ENCODE measurements around the gene FRMD1.

Gene FRMD1

DNA sequence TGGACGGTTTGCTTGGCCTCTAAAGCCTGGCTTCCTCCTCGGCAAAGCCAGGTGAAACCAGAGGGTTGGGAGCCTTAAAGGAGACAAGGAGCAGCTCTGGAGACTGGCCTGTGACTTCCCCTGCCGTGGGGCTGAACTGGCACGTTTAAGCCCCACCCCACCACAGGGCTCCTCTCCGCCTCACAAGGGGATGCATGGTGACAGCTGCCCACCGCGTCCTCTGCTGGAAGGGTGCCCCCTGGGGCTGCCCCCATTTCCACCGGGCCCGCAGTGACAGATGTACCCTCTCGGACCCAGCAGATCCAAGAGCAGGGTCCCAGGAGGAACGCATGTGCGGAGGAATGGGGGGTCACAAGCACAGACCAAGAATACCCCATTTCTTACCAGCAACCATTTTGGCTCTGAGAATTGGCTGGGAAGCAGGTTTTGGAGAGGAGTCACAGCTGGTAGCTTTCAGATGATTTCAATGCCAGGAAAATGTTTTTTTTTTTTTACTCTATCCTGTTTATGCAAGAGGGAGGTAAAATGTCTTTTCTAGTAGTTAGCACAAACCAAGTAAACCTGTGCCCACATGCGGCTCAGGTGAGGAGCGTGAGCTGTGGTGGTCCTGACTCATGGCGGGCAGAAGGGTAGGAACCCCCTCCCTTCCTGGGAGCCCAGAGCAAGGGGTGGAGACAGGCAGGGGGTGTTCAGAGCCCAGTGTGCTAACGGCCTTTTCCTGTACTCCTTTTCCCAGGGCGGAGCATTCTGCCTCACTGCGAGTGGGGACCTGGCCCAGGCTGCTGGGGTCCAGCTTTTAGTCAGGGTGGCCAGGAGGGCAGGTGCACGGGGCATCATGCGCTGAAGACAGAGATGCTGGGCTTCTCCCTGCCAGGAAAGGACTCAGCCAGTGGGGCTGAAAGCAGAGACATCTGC, 33.0 kb downstream of the FRMD1 start:
- ATAC-seq (ENCODE audit: low read depth) (no peak), DNase-seq (ENCODE audit: low spot score in 2 of 2) (no peak)
- Mint-ChIP-seq H3K27me3 (no peaks in the 10 kb centered on the region), H3K4me1 (no peaks in the 10 kb centered on the region), H3K36me3 (no peaks in the 10 kb centered on the region), H3K9me3 (no peaks in the 10 kb centered on the region), H3K4me3 (no peak overlapping the region), H3K27ac (no peak overlapping the region)

- H3K4me1 Mint-ChIP-seq = no peaks in the 10 kb centered on the region
- no peaks in the 10 kb centered on the region for H3K27me3 Mint-ChIP-seq
These were observed 33.8 kb downstream of the FRMD1 start for GRCh38 chr6:168045141-168045691.

DNA sequence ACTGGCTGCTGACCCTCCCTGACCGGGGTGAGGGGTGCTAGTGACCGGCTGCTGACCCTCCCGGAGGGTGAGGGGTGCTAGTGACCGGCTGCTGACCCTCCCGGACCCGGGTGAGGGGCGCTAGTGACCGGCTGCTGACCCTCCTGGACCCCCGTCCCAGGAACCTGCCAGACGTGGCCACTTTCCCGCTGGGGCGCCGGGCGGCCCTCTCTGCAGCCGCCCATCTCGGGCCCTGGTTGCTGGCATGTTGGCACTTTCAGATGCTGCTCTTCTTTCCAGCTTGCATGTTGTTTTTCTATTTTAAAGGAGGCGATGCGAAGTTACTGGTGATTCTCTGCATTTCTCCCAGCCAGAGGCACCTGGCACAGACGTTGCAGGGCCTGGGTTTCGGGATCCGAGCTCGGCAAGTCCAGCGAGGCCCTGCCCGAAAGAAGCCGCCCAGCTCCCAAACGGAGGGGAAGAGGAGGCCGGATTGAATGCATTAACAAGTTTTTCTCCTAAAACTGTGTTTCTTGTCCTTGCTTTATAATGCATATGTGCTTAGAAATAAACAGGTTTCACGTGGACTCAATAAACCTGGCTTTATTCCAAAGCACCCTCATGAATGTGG, 34.4 kb downstream of the FRMD1 start:
- Mint-ChIP-seq H3K27ac (no peak overlapping the region), H3K4me1 (no peaks in the 10 kb centered on the region), H3K4me3 (no peak overlapping the region), H3K27me3 (no peaks in the 10 kb centered on the region), H3K9me3 (peaks cover 3% of the 10 kb centered on the region), H3K36me3 (no peaks in the 10 kb centered on the region)
- DNase-seq (ENCODE audit: low spot score in 2 of 2) = no peak
- no peak for ATAC-seq (ENCODE audit: low read depth)

More at GRCh38 chr6:168045141-168045691, 33.8 kb downstream of the FRMD1 start:
- ATAC-seq (ENCODE audit: low read depth) (no peak), DNase-seq (ENCODE audit: low spot score in 2 of 2) (no peak)
- no peak overlapping the region for H3K4me3 Mint-ChIP-seq
- no peaks in the 10 kb centered on the region for H3K36me3 Mint-ChIP-seq
- no peak overlapping the region for H3K27ac Mint-ChIP-seq
- H3K9me3 Mint-ChIP-seq = peaks cover 3% of the 10 kb centered on the region

- DNase-seq (ENCODE audit: low spot score in 2 of 2) (no peak), ATAC-seq (ENCODE audit: low read depth) (no peak)
- Mint-ChIP-seq H3K4me3 (no peak overlapping the region), H3K36me3 (no peaks in the 10 kb centered on the region), H3K27ac (no peak overlapping the region), H3K27me3 (no peaks in the 10 kb centered on the region), H3K9me3 (peaks cover 3% of the 10 kb centered on the region), H3K4me1 (no peaks in the 10 kb centered on the region)
These were observed 35.1 kb downstream of the FRMD1 start for GRCh38 chr6:168043848-168044415.

- H3K4me1 Mint-ChIP-seq = no peaks in the 10 kb centered on the region
- DNase-seq (ENCODE audit: low spot score in 2 of 2) = no peak
- H3K27me3 Mint-ChIP-seq = no peaks in the 10 kb centered on the region
- no peak overlapping the region for H3K4me3 Mint-ChIP-seq
- H3K36me3 Mint-ChIP-seq = no peaks in the 10 kb centered on the region
- no peak for ATAC-seq (ENCODE audit: low read depth)
- no peak overlapping the region for H3K27ac Mint-ChIP-seq
- peaks cover 3% of the 10 kb centered on the region for H3K9me3 Mint-ChIP-seq
These were observed 35.7 kb downstream of the FRMD1 start for GRCh38 chr6:168043193-168043847.

- no peaks in the 10 kb centered on the region for H3K36me3 Mint-ChIP-seq
- peaks cover 3% of the 10 kb centered on the region for H3K9me3 Mint-ChIP-seq
- H3K4me1 Mint-ChIP-seq = no peaks in the 10 kb centered on the region
- ATAC-seq (ENCODE audit: low read depth) (no peak), DNase-seq (ENCODE audit: low spot score in 2 of 2) (no peak)
- no peak overlapping the region for H3K27ac Mint-ChIP-seq
- no peak overlapping the region for H3K4me3 Mint-ChIP-seq
- H3K27me3 Mint-ChIP-seq = no peaks in the 10 kb centered on the region
These were observed 36.4 kb downstream of the FRMD1 start for GRCh38 chr6:168042426-168043192.

DNA sequence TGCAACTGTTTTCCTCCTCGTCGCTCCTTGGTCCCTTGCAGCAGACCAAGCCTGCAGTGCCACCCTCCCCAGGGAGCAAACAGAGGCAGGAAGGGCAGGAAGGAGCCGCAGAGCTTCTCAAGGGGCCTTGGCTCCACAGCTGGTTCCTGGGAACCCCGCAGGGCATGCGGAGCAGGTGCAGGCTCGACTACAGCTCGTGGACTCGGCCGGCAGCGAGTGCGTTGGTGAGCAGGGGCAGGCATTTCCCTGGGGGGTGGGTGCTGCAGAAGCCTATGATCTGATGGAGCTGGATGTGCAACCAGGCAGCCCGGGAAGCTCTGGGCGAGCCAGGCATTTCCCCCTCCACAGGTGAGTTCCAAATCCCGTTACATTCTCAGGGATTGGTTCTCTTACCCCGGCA, 37.1 kb downstream of the FRMD1 start:
- H3K9me3 Mint-ChIP-seq = peaks cover 3% of the 10 kb centered on the region
- H3K27me3 Mint-ChIP-seq = no peaks in the 10 kb centered on the region
- ATAC-seq (ENCODE audit: low read depth) (no peak), DNase-seq (ENCODE audit: low spot score in 2 of 2) (no peak)
- no peak overlapping the region for H3K4me3 Mint-ChIP-seq
- H3K27ac Mint-ChIP-seq = no peak overlapping the region
- no peaks in the 10 kb centered on the region for H3K4me1 Mint-ChIP-seq
- no peaks in the 10 kb centered on the region for H3K36me3 Mint-ChIP-seq

- DNase-seq (ENCODE audit: low spot score in 2 of 2) = no peak
These were observed 38.0 kb downstream of the FRMD1 start for GRCh38 chr6:168040856-168041496.

DNA sequence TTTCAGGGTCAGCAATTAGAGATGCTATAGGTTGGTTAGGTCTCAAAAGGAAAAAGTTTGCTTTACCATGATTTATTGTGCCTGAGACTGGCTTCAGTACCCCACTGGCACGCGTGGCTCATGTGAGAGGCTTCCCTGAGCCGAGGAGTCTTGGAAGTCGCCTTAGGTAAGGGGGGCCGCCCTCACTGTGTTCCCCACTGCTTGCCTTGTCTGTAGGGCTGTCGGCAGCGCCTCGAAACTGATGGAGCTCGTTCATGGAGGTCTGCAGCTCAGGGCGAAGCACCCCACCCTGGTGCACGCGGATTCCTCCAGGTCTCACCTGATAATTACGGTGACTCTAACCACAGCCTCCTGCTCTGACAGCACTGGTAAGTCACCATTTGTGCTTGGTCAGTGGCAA, 39.2 kb downstream of the FRMD1 start:
- no peak overlapping the region for H3K4me3 Mint-ChIP-seq
- H3K36me3 Mint-ChIP-seq = no peaks in the 10 kb centered on the region
- H3K27ac Mint-ChIP-seq = no peak overlapping the region
- peaks cover 4% of the 10 kb centered on the region for H3K27me3 Mint-ChIP-seq
- no peak for ATAC-seq (ENCODE audit: low read depth)
- no peaks in the 10 kb centered on the region for H3K4me1 Mint-ChIP-seq
- peaks cover 4% of the 10 kb centered on the region for H3K9me3 Mint-ChIP-seq
- no peak for DNase-seq (ENCODE audit: low spot score in 2 of 2)

More at GRCh38 chr6:168040856-168041496, 38.0 kb downstream of the FRMD1 start:
- H3K4me3 Mint-ChIP-seq = no peak overlapping the region
- no peaks in the 10 kb centered on the region for H3K36me3 Mint-ChIP-seq
- ATAC-seq (ENCODE audit: low read depth) = no peak
- H3K27me3 Mint-ChIP-seq = peaks cover 4% of the 10 kb centered on the region
- peaks cover 4% of the 10 kb centered on the region for H3K9me3 Mint-ChIP-seq
- H3K4me1 Mint-ChIP-seq = no peaks in the 10 kb centered on the region
- H3K27ac Mint-ChIP-seq = no peak overlapping the region

DNA sequence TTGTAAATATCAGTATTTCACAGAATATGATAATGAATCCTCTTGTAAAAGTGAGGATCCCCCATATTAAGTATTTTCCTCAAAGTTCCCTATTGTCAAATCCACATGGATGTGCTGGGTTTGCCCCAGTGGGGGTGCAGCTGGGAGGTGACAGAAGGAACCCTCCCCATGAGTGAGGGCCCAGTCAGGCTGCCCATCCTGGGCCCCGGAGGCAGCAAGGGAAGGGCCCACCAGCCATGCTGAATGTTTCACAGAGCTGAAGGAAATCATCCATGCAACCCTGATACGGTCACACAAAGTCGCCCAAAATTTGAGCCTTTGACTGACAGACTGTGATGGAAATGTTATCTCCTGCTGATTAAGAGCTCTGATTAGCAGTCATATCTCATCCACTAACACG, 39.7 kb downstream of the FRMD1 start:
- Mint-ChIP-seq H3K4me3 (no peak overlapping the region), H3K27ac (no peak overlapping the region), H3K9me3 (peaks cover 4% of the 10 kb centered on the region), H3K4me1 (no peaks in the 10 kb centered on the region), H3K36me3 (no peaks in the 10 kb centered on the region), H3K27me3 (peaks cover 4% of the 10 kb centered on the region)
- ATAC-seq (ENCODE audit: low read depth) = no peak
- DNase-seq (ENCODE audit: low spot score in 2 of 2) = no peak

GRCh38 chr6:168038576-168039140, 40.4 kb downstream of the FRMD1 start:
- H3K4me3 Mint-ChIP-seq = no peak overlapping the region
- H3K36me3 Mint-ChIP-seq = no peaks in the 10 kb centered on the region
- H3K27me3 Mint-ChIP-seq = peaks cover 4% of the 10 kb centered on the region
- DNase-seq (ENCODE audit: low spot score in 2 of 2) (no peak), ATAC-seq (ENCODE audit: low read depth) (no peak)
- H3K27ac Mint-ChIP-seq = no peak overlapping the region
- H3K4me1 Mint-ChIP-seq = no peaks in the 10 kb centered on the region
- peaks cover 4% of the 10 kb centered on the region for H3K9me3 Mint-ChIP-seq

DNA sequence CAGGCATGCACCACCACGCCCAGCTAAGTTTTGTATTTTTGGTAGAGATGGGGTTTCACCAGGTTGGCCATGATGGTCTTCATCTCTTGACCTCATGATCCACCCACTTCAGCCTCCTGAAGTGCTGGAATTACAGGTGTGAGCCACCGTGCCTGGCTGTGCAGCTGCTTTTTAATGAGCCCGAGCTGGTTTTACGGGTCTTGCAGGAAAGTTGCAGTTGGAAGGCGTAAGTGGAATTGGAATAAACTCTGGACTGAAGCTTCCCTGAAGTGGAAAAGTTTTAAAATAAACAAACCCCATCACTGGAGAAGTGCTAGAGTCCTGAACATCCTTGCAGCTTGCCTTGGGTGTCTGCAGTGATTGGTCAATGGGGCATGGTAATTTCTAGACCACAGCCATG, 41.2 kb downstream of the FRMD1 start:
- Mint-ChIP-seq H3K27ac (no peak overlapping the region), H3K4me1 (no peaks in the 10 kb centered on the region), H3K27me3 (peaks cover 4% of the 10 kb centered on the region), H3K4me3 (no peak overlapping the region), H3K36me3 (no peaks in the 10 kb centered on the region), H3K9me3 (peaks cover 4% of the 10 kb centered on the region)
- ATAC-seq (ENCODE audit: low read depth) (no peak), DNase-seq (ENCODE audit: low spot score in 2 of 2) (no peak)

- Mint-ChIP-seq H3K4me3 (no peak overlapping the region), H3K9me3 (peaks cover 4% of the 10 kb centered on the region), H3K27ac (no peak overlapping the region), H3K27me3 (peaks cover 4% of the 10 kb centered on the region), H3K36me3 (no peaks in the 10 kb centered on the region), H3K4me1 (no peaks in the 10 kb centered on the region)
- DNase-seq (ENCODE audit: low spot score in 2 of 2) (no peak), ATAC-seq (ENCODE audit: low read depth) (no peak)
These were observed 41.8 kb downstream of the FRMD1 start for GRCh38 chr6:168037242-168037641.

Data from memory B cell (primary cell).